ENCODE measurements around the gene GLI3. TPM values are rescaled to one million over a fixed set of nuclear protein-coding genes. Genes with fewer than 3 reads are reported as not detected.
"Not testable (repeated sequence)": the region's sequence is repeated elsewhere in the genome, so short reads cannot be mapped to it uniquely, and the experiment has no call there.

Gene GLI3
- total RNA-seq, 1 experiment from 2014 or later = 46.2 TPM

GRCh38 chr7:42210333-42210732 lies 26.7 kb downstream of the GLI3 start:
- Mint-ChIP-seq H3K27ac (peak overlapping the region; percentile 65; the same call in 1 of the 2 replicates), H3K36me3 (no peaks in the 10 kb centered on the region), H3K9me3 (no peaks in the 10 kb centered on the region), H3K4me1 (peaks cover 60% of the 10 kb centered on the region), H3K27me3 (ENCODE audit: low read depth) (no peaks in the 10 kb centered on the region), H3K4me3 (no peak overlapping the region)
- no peak for ATAC-seq
- ChIA-PET POLR2A (no interaction called here), CTCF (interaction anchor here (0.6 to 3.0 kb wide), 4 partner anchors 18 to 248 kb away, joined by 3 to 9 read pairs (median 4); no protein-coding TSS in a partner anchor)
- DNase-seq (ENCODE audit: low spot score) = no peak
- TF ChIP-seq EMX1 (CRISPR knock-in tag; IDR thresholded peaks at IDR 0.05) (no peak), RORB (CRISPR knock-in tag; IDR thresholded peaks at IDR 0.05) (no peak), ZNF232 (CRISPR knock-in tag; IDR thresholded peaks at IDR 0.05) (no peak), SMAD3 (CRISPR knock-in tag; IDR thresholded peaks at IDR 0.05; ENCODE audit: borderline replicate concordance) (no peak), ATF1 (CRISPR knock-in tag; IDR thresholded peaks at IDR 0.05) (no peak), SOX15 (CRISPR knock-in tag; IDR thresholded peaks at IDR 0.05) (no peak), TP53 (CRISPR knock-in tag; IDR thresholded peaks at IDR 0.05) (no peak), ATF6 (CRISPR knock-in tag; IDR thresholded peaks at IDR 0.05) (no peak)
- TF ChIP-seq, protein P1, sequence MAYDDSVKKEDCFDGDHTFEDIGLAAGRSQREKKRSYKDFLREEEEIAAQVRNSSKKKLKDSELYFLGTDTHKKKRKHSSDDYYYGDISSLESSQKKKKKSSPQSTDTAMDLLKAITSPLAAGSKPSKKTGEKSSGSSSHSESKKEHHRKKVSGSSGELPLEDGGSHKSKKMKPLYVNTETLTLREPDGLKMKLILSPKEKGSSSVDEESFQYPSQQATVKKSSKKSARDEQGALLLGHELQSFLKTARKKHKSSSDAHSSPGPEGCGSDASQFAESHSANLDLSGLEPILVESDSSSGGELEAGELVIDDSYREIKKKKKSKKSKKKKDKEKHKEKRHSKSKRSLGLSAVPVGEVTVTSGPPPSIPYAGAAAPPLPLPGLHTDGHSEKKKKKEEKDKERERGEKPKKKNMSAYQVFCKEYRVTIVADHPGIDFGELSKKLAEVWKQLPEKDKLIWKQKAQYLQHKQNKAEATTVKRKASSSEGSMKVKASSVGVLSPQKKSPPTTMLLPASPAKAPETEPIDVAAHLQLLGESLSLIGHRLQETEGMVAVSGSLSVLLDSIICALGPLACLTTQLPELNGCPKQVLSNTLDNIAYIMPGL (CRISPR knock-in tag; IDR thresholded peaks at IDR 0.05) = no peak

DNA sequence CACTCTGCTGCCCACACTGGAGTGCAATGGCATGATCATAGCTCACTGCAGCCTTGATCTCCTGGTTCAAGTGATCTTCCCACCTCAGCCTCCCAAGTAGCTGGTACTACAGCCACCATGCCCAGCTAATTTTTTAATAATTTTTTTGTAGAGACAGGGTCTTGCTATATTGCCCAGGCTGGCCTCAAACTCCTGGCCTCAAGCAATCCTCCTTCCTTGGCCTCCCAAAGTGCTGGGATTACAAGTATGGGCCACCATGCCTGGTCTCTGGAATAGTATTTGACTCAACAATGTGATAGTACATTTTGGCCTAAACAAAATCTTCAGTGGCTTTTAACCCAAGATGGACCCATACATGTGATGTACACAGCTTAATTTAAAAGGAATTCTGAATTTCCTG lies 27.9 kb downstream of the GLI3 start:
- peaks cover 51% of the 10 kb centered on the region for H3K4me1 Mint-ChIP-seq
- ChIA-PET CTCF (interaction anchor here (0.6 to 3.0 kb wide), 4 partner anchors 10 to 366 kb away, joined by 3 to 9 read pairs (median 3); no protein-coding TSS in a partner anchor), POLR2A (interaction anchor here (0.8 kb wide), 1 partner anchor 19 kb away, joined by 3 read pairs; no protein-coding TSS in a partner anchor)
- not testable (repeated sequence) for H3K27ac Mint-ChIP-seq; H3K9me3 Mint-ChIP-seq; H3K27me3 Mint-ChIP-seq (ENCODE audit: low read depth); H3K4me3 Mint-ChIP-seq; H3K36me3 Mint-ChIP-seq; ATAC-seq; DNase-seq (ENCODE audit: low spot score)
- TF ChIP-seq ZNF121 (CRISPR knock-in tag; IDR thresholded peaks at IDR 0.05) (peak; percentile 87; the same call in 1 of the 2 replicates), GTF2I (CRISPR knock-in tag; conservative IDR thresholded peaks at IDR 0.05) (0 out of 2 replicates have a peak, but pooled peaks have one; percentile 16)

GRCh38 chr7:42208572-42208971 lies 28.4 kb downstream of the GLI3 start:
- DNase-seq (ENCODE audit: low spot score) (no peak), ATAC-seq (no peak)
- POLR2A ChIA-PET = no interaction called here
- peaks cover 5% of the 10 kb centered on the region; the same call in 1 of the 2 replicates for H3K36me3 Mint-ChIP-seq
- H3K4me3 Mint-ChIP-seq = no peak overlapping the region
- no peak overlapping the region for H3K27ac Mint-ChIP-seq
- no peaks in the 10 kb centered on the region for H3K27me3 Mint-ChIP-seq (ENCODE audit: low read depth)
- peaks cover 46% of the 10 kb centered on the region for H3K4me1 Mint-ChIP-seq
- CTCF ChIA-PET = no interaction called here
- peaks cover 5% of the 10 kb centered on the region; the same call in 1 of the 2 replicates for H3K9me3 Mint-ChIP-seq
- no peak for TF ChIP-seq PREB (CRISPR knock-in tag; IDR thresholded peaks at IDR 0.05; ENCODE audit: borderline replicate concordance)
- TF ChIP-seq, protein P1 (CRISPR knock-in tag; IDR thresholded peaks at IDR 0.05) = no peak
- TF ChIP-seq ARID4B (CRISPR knock-in tag; IDR thresholded peaks at IDR 0.05; ENCODE audit: borderline replicate concordance) = no peak
- no peak for TF ChIP-seq IRF1 (CRISPR knock-in tag; IDR thresholded peaks at IDR 0.05)
- TF ChIP-seq SMAD4 (CRISPR knock-in tag; IDR thresholded peaks at IDR 0.05) = no peak
- no peak for TF ChIP-seq ZNF512 (CRISPR knock-in tag; IDR thresholded peaks at IDR 0.05; ENCODE audit: borderline replicate concordance)

Data from WTC11 (cell line).